ENCODE results near the gene M1AP.

Gene M1AP

DNA sequence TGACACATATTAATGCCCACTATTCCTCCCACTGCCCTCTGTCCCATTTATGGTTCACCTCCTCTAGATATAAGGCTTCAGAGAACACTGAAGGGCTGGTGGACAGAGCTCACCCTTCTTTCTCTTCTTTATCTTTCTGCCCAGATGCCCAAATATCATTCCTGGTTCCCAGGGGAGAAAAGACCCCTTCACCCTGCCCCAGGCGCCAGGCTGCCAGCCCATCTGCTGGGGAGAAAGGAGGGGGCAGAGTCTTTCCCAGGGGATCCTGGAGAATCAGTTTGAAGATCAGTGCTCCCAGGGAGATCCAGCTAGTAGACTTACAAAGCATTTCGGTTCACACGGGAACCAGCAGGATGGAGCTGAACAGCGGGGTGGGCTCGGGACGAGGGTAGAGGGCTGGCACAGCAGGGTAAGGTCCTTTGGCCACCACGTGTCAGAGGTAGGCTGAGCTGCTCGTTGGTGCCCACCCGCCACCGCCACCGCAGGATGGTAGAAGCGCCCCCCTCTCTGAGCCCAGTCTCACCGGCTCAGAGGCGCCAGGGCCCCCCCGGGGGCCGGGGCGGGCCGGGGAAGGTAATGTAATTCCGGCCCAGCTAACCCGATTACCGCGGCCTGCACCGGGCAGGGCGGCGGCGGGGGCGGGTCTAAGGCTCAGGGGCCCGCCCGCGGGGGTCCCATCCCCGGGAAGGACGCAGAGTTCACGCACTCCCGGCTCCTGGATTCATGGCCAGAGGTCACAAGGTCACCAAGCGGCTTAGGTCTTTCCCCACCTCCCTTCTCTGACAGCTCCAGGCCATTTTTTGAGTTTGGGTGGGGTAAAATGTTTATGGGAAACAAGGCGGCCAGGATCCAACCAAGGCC is 135.2 kb downstream of the M1AP start:
- H2BK15ac ChIP-seq (ENCODE audit: low read depth, poor library complexity, severe bottlenecking): no peak overlapping the region
- no peak overlapping the region for H2BK12ac ChIP-seq (ENCODE audit: low read length in 2 of 2)
- 2% methylated on average over 34 of the region's 36 CpGs for WGBS
- DNase-seq: no peak
- H3K4me3 ChIP-seq (ENCODE audit: insufficient read depth in 1 of 2, low read depth in 1 of 2, low read length in 2 of 2): no peak overlapping the region
- H2AFZ ChIP-seq (ENCODE audit: low read depth, low read length): no peak overlapping the region
- peak overlapping the region in 1 of 2 experiments; percentile 77 for H3K23ac ChIP-seq (ENCODE audit: low read length in 2 of 2)
- no peak overlapping the region for H2AK5ac ChIP-seq (ENCODE audit: low read length, severe bottlenecking)
- no peak overlapping the region for H3K18ac ChIP-seq (ENCODE audit: low read depth in 1 of 2, low read length in 2 of 2)
- H2BK5ac ChIP-seq (ENCODE audit: low read depth, low read length, poor library complexity, severe bottlenecking): no peak overlapping the region
- H2BK120ac ChIP-seq (ENCODE audit: low read depth, low read length): no peak overlapping the region
- H3K4ac ChIP-seq (ENCODE audit: low read depth in 1 of 2, low read length in 2 of 2): no peak overlapping the region
- no peaks in the 10 kb centered on the region for H3K9me3 ChIP-seq (ENCODE audit: control insufficient read depth, low read length)
- no peak overlapping the region for H3K14ac ChIP-seq (ENCODE audit: low read length in 2 of 2)
- no peak overlapping the region for H4K8ac ChIP-seq (ENCODE audit: low read length)
- peaks cover 0 to 3% of the 10 kb centered on the region in 2 experiments for H3K36me3 ChIP-seq (ENCODE audit: control insufficient read depth in 1 of 2, insufficient read depth in 2 of 2, low read depth in 1 of 2, low read length in 2 of 2)
- H3K27me3 ChIP-seq (ENCODE audit: control insufficient read depth in 1 of 2, insufficient read depth in 1 of 2, low read length in 2 of 2): peaks cover 75 to 83% of the 10 kb centered on the region in 2 experiments
- H3K27ac ChIP-seq (ENCODE audit: low read length, poor library complexity, severe bottlenecking): no peak overlapping the region
- H3K9ac ChIP-seq (ENCODE audit: low read length): no peak overlapping the region
- H3K4me1 ChIP-seq (ENCODE audit: control insufficient read depth, insufficient read depth, low read depth, low read length): peaks cover 21% of the 10 kb centered on the region
- H3K79me1 ChIP-seq (replicated peaks; ENCODE audit: low read length, poor library complexity, severe bottlenecking): no peaks in the 10 kb centered on the region
- no peak overlapping the region for H3K4me2 ChIP-seq (ENCODE audit: low read length, poor library complexity, severe bottlenecking)
- H4K91ac ChIP-seq (ENCODE audit: low read length): no peak overlapping the region

DNA sequence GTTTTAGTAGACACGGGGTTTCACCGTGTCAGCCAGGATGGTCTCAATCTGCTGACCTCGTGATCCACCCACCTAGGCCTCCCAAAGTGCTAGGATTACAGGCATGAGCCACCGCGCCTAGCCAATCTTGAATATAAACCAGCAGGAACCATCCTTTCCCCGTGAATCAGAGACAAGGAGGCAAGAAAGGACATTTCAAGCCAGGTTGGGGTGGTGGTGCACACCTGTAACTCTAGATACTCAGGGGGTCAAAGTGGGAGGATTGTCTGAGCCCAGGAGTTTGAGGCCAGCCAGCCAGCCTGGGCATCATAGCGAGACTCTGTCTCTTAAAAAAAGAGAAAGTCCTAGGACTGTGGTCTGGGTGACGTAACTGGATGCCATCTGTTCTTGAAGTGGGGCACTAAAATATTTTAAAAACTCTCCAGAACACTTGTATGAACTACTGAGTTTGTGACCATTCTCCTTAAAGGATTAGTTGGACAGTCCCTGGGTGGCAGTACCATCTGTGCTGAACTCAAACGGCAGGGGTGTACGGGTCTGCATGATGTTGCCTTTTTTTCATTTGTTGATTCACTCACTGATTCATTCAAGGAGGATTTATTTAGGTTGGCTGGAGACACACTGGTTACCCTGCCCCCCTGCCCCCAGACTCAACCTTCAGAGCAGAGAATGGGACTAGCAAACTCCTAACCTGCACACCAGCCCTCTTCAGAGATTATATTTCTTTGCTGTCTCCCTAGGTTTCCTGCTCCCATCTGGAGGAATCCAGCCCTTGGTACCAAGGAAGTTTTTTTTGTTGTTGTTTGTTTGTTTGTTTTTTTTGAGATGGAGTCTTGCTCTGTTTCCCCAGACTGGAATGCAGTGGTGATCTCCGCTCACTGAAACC is 136.8 kb downstream of the M1AP start:
- Histone ChIP-seq H3K4ac (ENCODE audit: low read depth in 1 of 2, low read length in 2 of 2) (no peak overlapping the region), H2BK120ac (ENCODE audit: low read depth, low read length) (no peak overlapping the region), H3K14ac (ENCODE audit: low read length in 2 of 2) (no peak overlapping the region), H2BK5ac (ENCODE audit: low read depth, low read length, poor library complexity, severe bottlenecking) (no peak overlapping the region), H2AFZ (ENCODE audit: low read depth, low read length) (no peak overlapping the region), H3K27ac (ENCODE audit: low read length, poor library complexity, severe bottlenecking) (no peak overlapping the region), H3K18ac (ENCODE audit: low read depth in 1 of 2, low read length in 2 of 2) (no peak overlapping the region), H3K27me3 (ENCODE audit: control insufficient read depth in 1 of 2, insufficient read depth in 1 of 2, low read length in 2 of 2) (peaks cover 60 to 67% of the 10 kb centered on the region in 2 experiments), H2BK15ac (ENCODE audit: low read depth, poor library complexity, severe bottlenecking) (no peak overlapping the region), H2AK5ac (ENCODE audit: low read length, severe bottlenecking) (no peak overlapping the region), H3K4me2 (ENCODE audit: low read length, poor library complexity, severe bottlenecking) (no peak overlapping the region), H3K9me3 (ENCODE audit: control insufficient read depth, low read length) (no peaks in the 10 kb centered on the region), H2BK12ac (ENCODE audit: low read length in 2 of 2) (no peak overlapping the region), H3K79me1 (replicated peaks; ENCODE audit: low read length, poor library complexity, severe bottlenecking) (peaks cover 7% of the 10 kb centered on the region), H4K91ac (ENCODE audit: low read length) (no peak overlapping the region), H4K8ac (ENCODE audit: low read length) (no peak overlapping the region), H3K9ac (ENCODE audit: low read length) (no peak overlapping the region), H3K23ac (ENCODE audit: low read length in 2 of 2) (no peak overlapping the region), H3K4me1 (ENCODE audit: control insufficient read depth, insufficient read depth, low read depth, low read length) (peaks cover 30% of the 10 kb centered on the region), H3K36me3 (ENCODE audit: control insufficient read depth in 1 of 2, insufficient read depth in 2 of 2, low read depth in 1 of 2, low read length in 2 of 2) (peaks cover 0 to 3% of the 10 kb centered on the region in 2 experiments), H3K4me3 (ENCODE audit: insufficient read depth in 1 of 2, low read depth in 1 of 2, low read length in 2 of 2) (no peak overlapping the region)
- DNase-seq: no peak
- WGBS: 66% methylated on average over 10 of the region's 11 CpGs

DNA sequence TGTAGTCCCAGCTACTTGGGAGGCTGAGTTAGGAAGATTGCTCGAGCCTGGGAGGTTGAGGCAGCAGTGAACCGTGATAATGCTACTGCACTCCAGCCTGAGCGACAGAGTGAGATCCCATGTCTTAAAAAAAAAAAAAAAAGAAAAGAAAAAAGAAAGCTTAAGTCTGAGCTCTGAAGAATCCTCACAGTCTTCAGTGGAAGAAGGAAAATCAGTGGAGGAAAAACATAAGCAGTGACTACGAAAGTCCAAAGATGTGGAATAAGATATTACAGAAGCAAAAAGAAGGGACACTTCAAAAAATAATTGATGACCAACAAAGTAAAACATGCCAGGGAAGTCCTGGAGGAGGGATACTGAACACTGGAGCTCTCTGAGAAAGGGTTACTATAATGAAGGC is 137.9 kb downstream of the M1AP start:
- Histone ChIP-seq H3K4me2 (ENCODE audit: low read length, poor library complexity, severe bottlenecking) (no peak overlapping the region), H2AK5ac (ENCODE audit: low read length, severe bottlenecking) (no peak overlapping the region), H2BK5ac (ENCODE audit: low read depth, low read length, poor library complexity, severe bottlenecking) (no peak overlapping the region), H3K18ac (ENCODE audit: low read depth in 1 of 2, low read length in 2 of 2) (no peak overlapping the region), H2AFZ (ENCODE audit: low read depth, low read length) (no peak overlapping the region), H3K9ac (ENCODE audit: low read length) (no peak overlapping the region), H2BK15ac (ENCODE audit: low read depth, poor library complexity, severe bottlenecking) (no peak overlapping the region), H2BK12ac (ENCODE audit: low read length in 2 of 2) (no peak overlapping the region), H3K27me3 (ENCODE audit: control insufficient read depth in 1 of 2, insufficient read depth in 1 of 2, low read length in 2 of 2) (peaks cover 49 to 57% of the 10 kb centered on the region in 2 experiments), H3K4ac (ENCODE audit: low read depth in 1 of 2, low read length in 2 of 2) (no peak overlapping the region), H3K4me1 (ENCODE audit: control insufficient read depth, insufficient read depth, low read depth, low read length) (peaks cover 31% of the 10 kb centered on the region), H2BK120ac (ENCODE audit: low read depth, low read length) (no peak overlapping the region), H3K14ac (ENCODE audit: low read length in 2 of 2) (no peak overlapping the region), H4K91ac (ENCODE audit: low read length) (no peak overlapping the region), H3K79me1 (replicated peaks; ENCODE audit: low read length, poor library complexity, severe bottlenecking) (peaks cover 13% of the 10 kb centered on the region), H3K36me3 (ENCODE audit: control insufficient read depth in 1 of 2, insufficient read depth in 2 of 2, low read depth in 1 of 2, low read length in 2 of 2) (peaks cover 7 to 8% of the 10 kb centered on the region in 2 experiments), H3K23ac (ENCODE audit: low read length in 2 of 2) (no peak overlapping the region), H3K4me3 (ENCODE audit: insufficient read depth in 1 of 2, low read depth in 1 of 2, low read length in 2 of 2) (no peak overlapping the region), H3K27ac (ENCODE audit: low read length, poor library complexity, severe bottlenecking) (no peak overlapping the region), H4K8ac (ENCODE audit: low read length) (no peak overlapping the region), H3K9me3 (ENCODE audit: control insufficient read depth, low read length) (no peaks in the 10 kb centered on the region)
- no peak for DNase-seq
- 84% methylated on average over 4 of the region's 4 CpGs for WGBS
